ENCODE results near the gene PPP2R5C. TPM values are rescaled to one million over a fixed set of nuclear protein-coding genes. Genes with fewer than 3 reads are reported as not detected.
A peak's percentile ranks its signal among the peaks of the same experiment; 100 is the strongest.

Gene PPP2R5C
- total and polyA plus RNA-seq, 7 donors = 90.2 to 175 (median 131) TPM

DNA sequence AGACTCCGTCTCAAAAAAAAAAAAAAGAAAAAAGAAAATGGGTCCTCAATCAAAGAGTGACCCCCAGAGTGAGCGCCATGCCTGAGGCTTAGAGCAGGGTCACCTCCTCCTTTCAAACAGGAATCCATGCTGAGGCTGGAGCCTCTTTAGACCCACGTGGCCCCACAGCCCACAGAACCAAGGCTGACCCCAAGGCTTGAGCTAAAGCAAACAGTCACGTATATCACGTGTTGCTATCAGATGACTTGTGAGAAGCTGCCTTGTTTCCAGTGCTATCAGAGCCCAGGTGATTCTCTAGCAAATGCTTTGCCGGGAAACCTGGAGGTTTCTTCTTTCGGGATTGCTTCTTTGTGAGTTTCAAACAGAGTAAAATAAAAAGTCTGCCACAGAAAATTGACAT, 171.2 kb downstream of the PPP2R5C start:
- Histone ChIP-seq H3K36me3 (peaks cover 0 to 5% (median 0%) of the 10 kb centered on the region in 4 donors), H3K27me3 (no peaks in the 10 kb centered on the region), H3K4me1 (peaks cover 0 to 11% (median 6%) of the 10 kb centered on the region in 4 donors), H3K27ac (no peak overlapping the region), H3K9me3 (no peaks in the 10 kb centered on the region), H3K4me3 (no peak overlapping the region)
- WGBS, 2 donors = 47 to 73% methylated on average over 7 of the region's 7 CpGs
- no peak for TF ChIP-seq POLR2AphosphoS5 (IDR thresholded peaks at IDR 0.05)
- TF ChIP-seq POLR2A (IDR thresholded peaks at IDR 0.05) = no peak
- TF ChIP-seq, protein P1, sequence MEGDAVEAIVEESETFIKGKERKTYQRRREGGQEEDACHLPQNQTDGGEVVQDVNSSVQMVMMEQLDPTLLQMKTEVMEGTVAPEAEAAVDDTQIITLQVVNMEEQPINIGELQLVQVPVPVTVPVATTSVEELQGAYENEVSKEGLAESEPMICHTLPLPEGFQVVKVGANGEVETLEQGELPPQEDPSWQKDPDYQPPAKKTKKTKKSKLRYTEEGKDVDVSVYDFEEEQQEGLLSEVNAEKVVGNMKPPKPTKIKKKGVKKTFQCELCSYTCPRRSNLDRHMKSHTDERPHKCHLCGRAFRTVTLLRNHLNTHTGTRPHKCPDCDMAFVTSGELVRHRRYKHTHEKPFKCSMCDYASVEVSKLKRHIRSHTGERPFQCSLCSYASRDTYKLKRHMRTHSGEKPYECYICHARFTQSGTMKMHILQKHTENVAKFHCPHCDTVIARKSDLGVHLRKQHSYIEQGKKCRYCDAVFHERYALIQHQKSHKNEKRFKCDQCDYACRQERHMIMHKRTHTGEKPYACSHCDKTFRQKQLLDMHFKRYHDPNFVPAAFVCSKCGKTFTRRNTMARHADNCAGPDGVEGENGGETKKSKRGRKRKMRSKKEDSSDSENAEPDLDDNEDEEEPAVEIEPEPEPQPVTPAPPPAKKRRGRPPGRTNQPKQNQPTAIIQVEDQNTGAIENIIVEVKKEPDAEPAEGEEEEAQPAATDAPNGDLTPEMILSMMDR (IDR thresholded peaks at IDR 0.05) = no peak
- TF ChIP-seq EP300 (IDR thresholded peaks at IDR 0.05) = no peak
- peak; percentile 34 for DNase-seq
- intact Hi-C loops (cut with DNase I) = no loop called here

DNA sequence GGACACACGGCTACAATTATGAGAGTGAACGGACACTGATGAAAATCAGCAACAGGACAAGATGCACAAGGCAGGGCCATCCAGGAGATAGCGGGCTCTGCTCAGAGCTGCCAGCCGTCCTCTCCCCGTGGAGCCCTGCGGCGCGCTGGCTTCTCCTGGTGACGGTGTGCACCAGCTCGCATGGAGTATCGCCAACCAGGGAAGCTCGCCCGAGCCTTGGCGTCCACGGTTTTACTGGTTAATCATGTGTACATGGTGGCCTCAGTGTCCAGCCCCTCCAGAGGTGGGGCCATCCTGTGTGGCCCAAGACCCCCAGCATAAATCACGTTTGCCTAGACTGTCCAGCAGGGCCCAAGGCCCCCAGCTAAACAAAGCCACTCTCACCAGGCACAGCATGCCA, 171.7 kb downstream of the PPP2R5C start:
- TF ChIP-seq, protein P1 (IDR thresholded peaks at IDR 0.05) = no peak
- TF ChIP-seq POLR2AphosphoS5 (IDR thresholded peaks at IDR 0.05) (no peak), POLR2A (IDR thresholded peaks at IDR 0.05) (no peak), EP300 (IDR thresholded peaks at IDR 0.05) (no peak)
- Histone ChIP-seq H3K27me3 (no peaks in the 10 kb centered on the region), H3K4me3 (no peak overlapping the region), H3K36me3 (peaks cover 0 to 5% (median 0%) of the 10 kb centered on the region in 4 donors), H3K4me1 (peaks cover 0 to 6% (median 2%) of the 10 kb centered on the region in 4 donors), H3K9me3 (no peaks in the 10 kb centered on the region), H3K27ac (no peak overlapping the region)
- intact Hi-C loops (cut with DNase I) = no loop called here
- DNase-seq = peak; percentile 56
- WGBS, 2 donors = 87 to 90% methylated on average over 16 of the region's 16 CpGs

DNA sequence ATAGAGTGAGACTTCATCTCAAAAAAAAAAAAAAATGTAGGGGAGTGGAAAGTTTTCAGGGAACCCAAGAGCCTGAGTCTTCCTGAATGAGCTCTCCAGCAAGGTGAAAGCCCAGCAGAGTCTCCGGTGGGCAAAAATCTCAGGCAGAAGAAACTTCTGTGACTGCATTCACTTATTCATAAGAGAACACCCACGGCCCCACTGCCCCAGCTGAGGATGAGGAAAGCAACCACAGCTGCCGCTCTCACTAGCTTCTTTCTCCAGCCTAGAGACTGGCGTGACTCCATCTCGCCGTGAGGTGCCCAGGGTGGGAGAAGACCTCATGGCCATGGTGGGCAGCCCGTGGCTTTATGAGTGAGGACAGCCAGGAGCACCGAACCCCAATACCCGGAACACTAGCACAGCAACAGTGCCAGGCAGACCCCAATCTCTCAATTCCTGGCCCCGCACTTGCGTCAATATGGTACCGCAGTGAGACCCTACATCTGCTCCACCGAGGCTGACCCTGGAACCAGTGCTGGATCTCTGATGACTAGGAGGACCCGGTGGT, 173.2 kb downstream of the PPP2R5C start:
- no peaks in the 10 kb centered on the region for H3K4me1 ChIP-seq
- 92 to 94% methylated on average over 14 of the region's 14 CpGs for WGBS, 2 donors

DNA sequence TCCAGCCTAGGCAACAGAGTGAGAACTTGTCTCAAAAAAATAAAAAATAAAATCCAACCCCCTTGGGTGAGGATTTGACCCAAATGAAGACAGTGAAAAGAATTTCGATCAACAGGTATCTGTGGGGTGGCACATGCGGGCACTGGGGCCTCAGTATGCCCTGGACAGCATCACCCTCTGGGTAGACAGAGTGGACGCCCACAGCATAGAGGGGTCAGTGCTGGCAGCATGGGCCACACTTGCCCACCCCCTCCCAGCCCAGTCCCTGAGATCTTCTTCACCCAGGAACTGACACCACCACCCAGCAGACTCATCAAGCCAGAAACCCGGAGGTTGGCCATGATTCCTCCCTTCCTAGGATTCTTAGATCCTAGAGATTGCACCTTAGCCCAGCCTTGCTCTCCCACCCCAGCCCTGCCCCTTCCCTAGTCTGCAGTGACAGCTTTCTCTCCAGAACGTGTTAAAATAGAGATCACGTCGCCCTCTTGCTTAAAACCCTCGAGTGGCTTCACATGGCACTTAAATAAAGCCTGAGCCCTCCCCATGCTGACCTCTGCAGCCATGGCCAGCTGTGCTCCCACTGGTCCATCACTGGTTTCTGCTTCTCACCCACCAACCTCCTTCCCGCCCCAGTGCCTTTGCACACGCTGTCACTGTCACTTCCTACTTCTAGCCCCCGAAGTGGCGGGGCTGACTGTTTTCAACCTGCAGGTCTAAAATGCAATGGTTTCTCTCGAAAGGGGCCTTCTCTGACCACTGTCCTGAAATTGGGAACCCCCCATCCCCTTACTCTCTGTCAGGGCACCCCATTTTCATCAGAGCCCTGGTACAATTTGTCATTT, 176.6 kb downstream of the PPP2R5C start:
- 64 to 65% methylated on average over 13 of the region's 13 CpGs for WGBS, 2 donors
- Histone ChIP-seq H3K27me3 (no peaks in the 10 kb centered on the region), H3K36me3 (no peaks in the 10 kb centered on the region), H3K9me3 (no peaks in the 10 kb centered on the region), H3K27ac (no peak overlapping the region), H3K4me3 (no peak overlapping the region), H3K4me1 (no peaks in the 10 kb centered on the region)
- TF ChIP-seq EP300 (IDR thresholded peaks at IDR 0.05) (no peak), POLR2AphosphoS5 (IDR thresholded peaks at IDR 0.05) (no peak), POLR2A (IDR thresholded peaks at IDR 0.05) (no peak)
- DNase-seq = peak; percentile 49
- intact Hi-C loops (cut with DNase I) = no loop called here

More for the DNA sequence above, 173.2 kb downstream of the PPP2R5C start:
- no peak overlapping the region for H3K4me3 ChIP-seq
- TF ChIP-seq POLR2AphosphoS5 (IDR thresholded peaks at IDR 0.05) (no peak), EP300 (IDR thresholded peaks at IDR 0.05) (no peak), POLR2A (IDR thresholded peaks at IDR 0.05) (no peak)
- TF ChIP-seq, protein P1 (IDR thresholded peaks at IDR 0.05) = no peak
- no peaks in the 10 kb centered on the region for H3K36me3 ChIP-seq
- H3K27ac ChIP-seq = no peak overlapping the region
- no peaks in the 10 kb centered on the region for H3K9me3 ChIP-seq
- intact Hi-C loops (cut with DNase I) = no loop called here
- H3K27me3 ChIP-seq = no peaks in the 10 kb centered on the region
- DNase-seq = peak; percentile 40

DNA sequence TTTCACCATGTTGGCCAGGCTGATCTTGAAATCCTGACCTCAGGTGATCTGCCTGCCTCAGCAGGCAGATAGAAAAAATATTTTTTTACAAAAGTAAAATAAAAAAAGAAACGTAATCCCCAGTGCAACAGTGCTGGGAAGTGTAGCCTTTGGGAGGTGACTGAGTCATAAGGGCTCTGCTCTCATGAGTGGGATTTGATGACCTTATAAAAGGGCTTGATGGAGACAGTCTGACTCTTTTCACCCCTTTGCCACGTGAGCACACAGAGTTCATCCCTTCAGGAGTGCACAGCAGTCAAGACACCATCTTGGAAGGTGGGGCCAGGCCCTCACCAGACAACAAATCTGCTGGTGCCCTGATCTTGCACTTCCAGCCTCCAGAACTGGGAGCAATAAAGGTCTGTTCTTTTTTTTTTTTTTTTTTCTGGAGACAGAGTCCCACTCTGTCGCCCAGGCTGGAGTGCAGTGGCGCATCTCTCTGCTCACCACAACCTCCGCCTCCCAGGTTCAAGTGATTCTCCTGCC, 178.2 kb downstream of the PPP2R5C start:
- WGBS, 2 donors = 82 to 84% methylated on average over 5 of the region's 5 CpGs
- Histone ChIP-seq H3K27me3 (no peaks in the 10 kb centered on the region), H3K9me3 (no peaks in the 10 kb centered on the region), H3K4me1 (no peaks in the 10 kb centered on the region), H3K27ac (no peak overlapping the region), H3K4me3 (no peak overlapping the region), H3K36me3 (no peaks in the 10 kb centered on the region)
- DNase-seq = peak; percentile 35
- intact Hi-C loops (cut with DNase I) = no loop called here
- no peak for TF ChIP-seq POLR2AphosphoS5 (IDR thresholded peaks at IDR 0.05)
- no peak for TF ChIP-seq EP300 (IDR thresholded peaks at IDR 0.05)
- TF ChIP-seq POLR2A (IDR thresholded peaks at IDR 0.05) = no peak
- TF ChIP-seq, protein P1 (IDR thresholded peaks at IDR 0.05) = no peak
